ENCODE results near the gene LRRC8A.
"Not testable (repeated sequence)": the region's sequence is repeated elsewhere in the genome, so short reads cannot be mapped to it uniquely, and the experiment has no call there.

- TF ChIP-seq, protein P1, sequence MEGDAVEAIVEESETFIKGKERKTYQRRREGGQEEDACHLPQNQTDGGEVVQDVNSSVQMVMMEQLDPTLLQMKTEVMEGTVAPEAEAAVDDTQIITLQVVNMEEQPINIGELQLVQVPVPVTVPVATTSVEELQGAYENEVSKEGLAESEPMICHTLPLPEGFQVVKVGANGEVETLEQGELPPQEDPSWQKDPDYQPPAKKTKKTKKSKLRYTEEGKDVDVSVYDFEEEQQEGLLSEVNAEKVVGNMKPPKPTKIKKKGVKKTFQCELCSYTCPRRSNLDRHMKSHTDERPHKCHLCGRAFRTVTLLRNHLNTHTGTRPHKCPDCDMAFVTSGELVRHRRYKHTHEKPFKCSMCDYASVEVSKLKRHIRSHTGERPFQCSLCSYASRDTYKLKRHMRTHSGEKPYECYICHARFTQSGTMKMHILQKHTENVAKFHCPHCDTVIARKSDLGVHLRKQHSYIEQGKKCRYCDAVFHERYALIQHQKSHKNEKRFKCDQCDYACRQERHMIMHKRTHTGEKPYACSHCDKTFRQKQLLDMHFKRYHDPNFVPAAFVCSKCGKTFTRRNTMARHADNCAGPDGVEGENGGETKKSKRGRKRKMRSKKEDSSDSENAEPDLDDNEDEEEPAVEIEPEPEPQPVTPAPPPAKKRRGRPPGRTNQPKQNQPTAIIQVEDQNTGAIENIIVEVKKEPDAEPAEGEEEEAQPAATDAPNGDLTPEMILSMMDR (IDR thresholded peaks at IDR 0.05), result not testable (repeated sequence)
- TF ChIP-seq POLR2A (IDR thresholded peaks at IDR 0.05; ENCODE audit: low read depth); EP300 (IDR thresholded peaks at IDR 0.05); POLR2AphosphoS5 (IDR thresholded peaks at IDR 0.05): not testable (repeated sequence)
Observed at GRCh38 chr9:128851024-128851423, 30.9 kb upstream of the LRRC8A start.
